HepG2 (cell line): Measurements from ENCODE around the gene CNTF. TPM values are rescaled to one million over a fixed set of nuclear protein-coding genes. Genes with fewer than 3 reads are reported as not detected.
A peak's percentile ranks its signal among the peaks of the same experiment; 100 is the strongest.

Experiments used
- CCDC6 ChIP-seq: sonication (generic); formaldehyde crosslinking; IDR thresholded peaks from 2 replicates; pipeline ENCODE4 v1.8.1; 2022; ENCODE audit warnings: mild to moderate bottlenecking, missing genetic modification reagents, moderate library complexity
- GLMP ChIP-seq: sonication (generic); formaldehyde crosslinking; IDR thresholded peaks from 2 replicates; pipeline ENCODE4 v1.9.0; 2021; ENCODE audit warnings: missing genetic modification reagents, mild to moderate bottlenecking, borderline replicate concordance
- GTF3A ChIP-seq: sonication (generic); formaldehyde crosslinking; conservative IDR thresholded peaks from 2 replicates; pipeline ENCODE4 v1.4.0; 2020; ENCODE audit warnings: mild to moderate bottlenecking, missing genetic modification reagents
- KLF12 ChIP-seq: sonication (generic); formaldehyde crosslinking; IDR thresholded peaks from 2 replicates; pipeline ENCODE4 v1.4.0; 2020; ENCODE audit warnings: missing genetic modification reagents, borderline replicate concordance
- MAZ ChIP-seq, 2 experiments: sonication (generic) in 1 of 2; formaldehyde crosslinking in 1 of 2; IDR thresholded peaks; 2 replicates each; pipeline versions ENCODE4 v1.5.0 to v1.6.1; 2012 to 2020; ENCODE audit warnings: low read depth in 2 of 2, mild to moderate bottlenecking in 2 of 2, borderline replicate concordance in 1 of 2, improper control_type of control experiment in 1 of 2, low read length in 1 of 2, missing genetic modification reagents in 1 of 2, moderate library complexity in 1 of 2
- MLLT10 ChIP-seq: sonication (generic); formaldehyde crosslinking; IDR thresholded peaks from 2 replicates; pipeline ENCODE4 v1.4.0; 2020; ENCODE audit warnings: missing genetic modification reagents
- MXI1 ChIP-seq: IDR thresholded peaks from 3 replicates; pipeline ENCODE4 v1.6.1; 2012; ENCODE audit warnings: low read depth, low read length, inconsistent platforms, borderline replicate concordance
- PLSCR1 ChIP-seq: sonication (generic); formaldehyde crosslinking; IDR thresholded peaks from 2 replicates; pipeline ENCODE4 v1.5.0; 2020; ENCODE audit warnings: missing genetic modification reagents, mild to moderate bottlenecking, borderline replicate concordance
- SETDB1 ChIP-seq: sonication (generic); formaldehyde crosslinking; IDR thresholded peaks from 2 replicates; pipeline ENCODE4 v1.5.1; 2020; ENCODE audit warnings: missing genetic modification reagents, mild to moderate bottlenecking, borderline replicate concordance
- STAT6 ChIP-seq: sonication (generic); formaldehyde crosslinking; IDR thresholded peaks from 2 replicates; pipeline ENCODE4 v1.4.0; 2020; ENCODE audit warnings: missing genetic modification reagents, mild to moderate bottlenecking, borderline replicate concordance
- TERF1 ChIP-seq: sonication (generic); formaldehyde crosslinking; IDR thresholded peaks from 2 replicates; pipeline ENCODE4 v1.8.0; 2022; ENCODE audit warnings: mild to moderate bottlenecking, missing genetic modification reagents, moderate library complexity
- ZBTB26 ChIP-seq: IDR thresholded peaks from 2 replicates; pipeline ENCODE4 v1.6.1; 2016; ENCODE audit warnings: missing compliant biosample characterization, missing genetic modification reagents, borderline replicate concordance
- ZNF138 ChIP-seq: sonication (generic); formaldehyde crosslinking; IDR thresholded peaks from 2 replicates; pipeline ENCODE4 v1.5.0; 2020; ENCODE audit warnings: mild to moderate bottlenecking, low read depth, missing genetic modification reagents
- ZNF253 ChIP-seq: sonication (generic); formaldehyde crosslinking; IDR thresholded peaks from 2 replicates; pipeline ENCODE4 v1.8.0; 2022; ENCODE audit warnings: mild to moderate bottlenecking, missing genetic modification reagents, borderline replicate concordance
- ZNF329 ChIP-seq: sonication (generic); formaldehyde crosslinking; IDR thresholded peaks from 2 replicates; pipeline ENCODE4 v1.9.0; 2021; ENCODE audit warnings: low read depth, mild to moderate bottlenecking, missing genetic modification reagents
- ZNF580 ChIP-seq: IDR thresholded peaks from 2 replicates; pipeline ENCODE4 v1.6.1; 2016; ENCODE audit warnings: low read depth, borderline replicate concordance
- ZNF749 ChIP-seq: sonication (generic); formaldehyde crosslinking; IDR thresholded peaks from 2 replicates; pipeline ENCODE4 v1.8.0; 2022; ENCODE audit warnings: mild to moderate bottlenecking, missing genetic modification reagents, moderate library complexity, borderline replicate concordance
- ZSCAN20 ChIP-seq: sonication (generic); formaldehyde crosslinking; IDR thresholded peaks from 2 replicates; pipeline ENCODE4 v1.4.0; 2020; ENCODE audit warnings: missing genetic modification reagents, mild to moderate bottlenecking, borderline replicate concordance
- polyA plus RNA-seq, 8 experiments: library from polyadenylated mRNA; depleted of rRNA in 3 of 8; stranded (reverse) in 7 of 8; unstranded in 1 of 8; fragments of >200 nt; fragmentation: Illumina TruSeq in 4 of 8; extraction: Trizol in 4 of 8; gene quantifications; 2 replicates each; pipeline versions ENCODE4 v1.2.1 to v1.2.3, GENCODE V29; 2011 to 2016; ENCODE audit warnings: low read depth in 4 of 8, missing spikeins in 1 of 8, mixed read lengths in 1 of 8; ENCODE audit not compliant: insufficient read depth in 1 of 8
- total RNA-seq, 5 experiments: library from RNA; depleted of rRNA; stranded (reverse); fragments of >200 nt; fragmentation: Illumina TruSeq; extraction: Trizol; gene quantifications; 2 replicates each; pipeline ENCODE4 v1.2.3, GENCODE V29; 2016; ENCODE audit warnings: low read depth in 1 of 5

CNTF gene
- total and polyA plus RNA-seq, 2 of the 13 experiments (the other 11 are each of a cell fraction or from before 2014, with no cell fraction given): 0.51 to 2.3 TPM

GRCh38 chr11:58577555-58578135 is 44.8 kb upstream of the CNTF start (continued):
- TF ChIP-seq STAT6 (CRISPR knock-in tag) (no peak), PLSCR1 (CRISPR knock-in tag) (no peak), ZBTB26 (CRISPR knock-in tag) (0 out of 2 replicates have a peak, but pooled peaks have one; percentile 12), MAZ (IDR thresholded peaks at IDR 0.05; ENCODE audit: borderline replicate concordance, low read depth, low read length) (no peak), MAZ (CRISPR knock-in tag; IDR thresholded peaks at IDR 0.05; ENCODE audit: low read depth) (no peak; the same call in 1 of the 2 replicates), ZSCAN20 (CRISPR knock-in tag) (no peak), ZNF253 (CRISPR knock-in tag) (no peak), MXI1 (no peak), GTF3A (no peak), CCDC6 (CRISPR knock-in tag) (0 out of 2 replicates have a peak, but pooled peaks have one; percentile 7), TERF1 (CRISPR knock-in tag) (no peak), ZNF749 (CRISPR knock-in tag) (no peak), MLLT10 (no peak), ZNF138 (CRISPR knock-in tag) (no peak), ZNF329 (CRISPR knock-in tag) (no peak), ZNF580 (CRISPR knock-in tag) (no peak), GLMP (CRISPR knock-in tag) (no peak), SETDB1 (CRISPR knock-in tag) (no peak), KLF12 (CRISPR knock-in tag) (no peak)
